NCI-H2081 (cell line): ENCODE measurements around the gene FGF12.

Source experiments
- DNase-seq, 2 experiments: peaks; one replicate each; lab custom pipeline; 2025; lab: John Stamatoyannopoulos, UW

FGF12 gene

GRCh38 chr3:192685801-192686200 lies 41.5 kb downstream of the FGF12 start:
- no peak for DNase-seq

DNA sequence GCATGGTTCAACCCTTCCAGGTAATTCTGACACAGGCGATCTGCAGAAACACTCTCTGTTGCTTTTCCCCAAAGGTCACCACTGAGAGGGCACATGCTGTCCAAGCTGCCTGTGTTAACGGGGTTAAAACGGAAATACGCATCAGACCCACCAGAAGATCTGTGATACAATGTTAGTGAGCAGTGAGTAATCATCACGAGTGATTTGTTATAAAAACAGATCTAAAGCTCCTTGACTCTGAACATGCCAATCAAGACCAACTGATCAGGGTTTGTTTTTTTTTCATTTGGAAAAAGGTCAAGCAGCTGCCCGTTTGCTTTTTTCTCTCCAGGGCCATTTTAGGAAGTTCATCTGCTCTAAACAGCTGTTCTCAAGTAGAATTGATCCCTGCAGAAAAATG lies 43.2 kb downstream of the FGF12 start:
- no peak for DNase-seq

GRCh38 chr3:192675958-192676649 lies 51.2 kb downstream of the FGF12 start:
- no peak for DNase-seq

GRCh38 chr3:192655628-192656027 lies 71.7 kb downstream of the FGF12 start:
- DNase-seq, result no peak

- no peak for DNase-seq
These were observed 72.3 kb downstream of the FGF12 start for GRCh38 chr3:192655040-192655439.

DNA sequence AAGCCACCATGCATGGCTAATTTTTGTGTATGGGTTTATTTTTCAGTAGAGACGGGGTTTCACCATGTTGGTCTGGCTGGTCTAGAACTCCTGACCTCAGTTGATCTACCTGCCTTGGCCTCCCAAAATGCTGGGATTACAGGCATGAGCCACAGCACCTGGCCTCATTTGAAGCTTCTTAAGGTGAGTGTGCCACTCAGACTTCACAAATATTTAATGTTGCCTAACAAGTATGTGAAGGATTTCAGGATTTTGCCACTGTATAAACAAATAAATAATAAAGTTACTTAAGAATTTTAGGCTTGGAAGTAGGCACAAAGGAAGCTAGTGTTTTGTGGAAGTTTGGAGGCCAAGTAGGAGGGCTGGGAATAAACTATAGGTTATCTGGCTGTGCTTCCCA lies 73.5 kb downstream of the FGF12 start:
- no peak for DNase-seq

GRCh38 chr3:192652727-192653126 lies 74.6 kb downstream of the FGF12 start:
- DNase-seq, result no peak

DNA sequence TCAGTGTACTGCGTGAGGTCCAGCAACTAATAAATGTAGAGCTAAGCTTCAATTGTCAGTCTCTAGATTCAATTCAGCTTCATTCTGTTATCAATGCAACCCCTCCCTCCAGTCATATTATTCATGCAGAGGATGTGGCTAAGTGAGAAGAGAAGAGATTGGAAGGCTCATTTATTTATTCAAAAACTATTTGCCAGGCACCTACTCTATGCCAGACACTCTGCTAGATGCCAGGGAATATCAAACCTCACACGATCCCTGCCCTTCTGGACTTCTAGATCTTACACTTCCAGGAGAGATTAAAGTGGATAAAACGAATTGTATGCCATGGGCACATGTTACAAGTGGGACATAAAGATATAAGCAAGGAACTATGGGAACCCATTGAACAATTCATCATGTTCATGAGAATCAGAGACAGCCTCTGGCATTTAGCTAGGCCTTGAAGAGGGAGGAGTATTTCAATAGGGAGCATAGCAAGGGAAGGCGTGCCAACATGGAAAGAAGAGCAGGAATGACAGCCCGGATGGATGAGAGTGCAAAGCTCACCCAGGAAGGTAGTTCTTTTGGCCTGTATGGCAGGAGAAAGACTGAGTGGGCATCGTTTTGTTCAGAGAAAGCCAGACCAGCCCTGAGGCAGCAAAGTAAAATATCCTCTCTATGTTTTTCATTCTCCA lies 75.4 kb downstream of the FGF12 start:
- no peak for DNase-seq

DNA sequence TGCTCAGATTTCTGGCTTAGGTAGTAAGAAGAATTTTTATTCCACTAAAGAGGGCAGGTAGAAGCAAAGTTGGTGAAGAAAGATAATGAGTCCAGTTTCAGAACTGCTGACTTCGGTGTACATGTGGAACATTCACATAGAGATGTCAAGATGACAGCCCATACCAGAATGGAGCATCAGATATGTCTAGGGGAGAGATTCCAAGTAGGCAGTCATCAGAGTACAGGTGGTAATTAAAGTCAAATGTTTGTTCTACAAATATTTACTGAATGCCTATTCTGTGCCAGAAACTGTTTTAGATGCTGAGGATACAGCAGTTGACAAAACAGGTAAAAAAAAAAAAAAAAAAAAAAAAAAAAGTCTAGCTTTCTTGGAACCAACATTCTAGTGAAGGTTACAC lies 81.9 kb downstream of the FGF12 start:
- DNase-seq, result peak in 1 of 2 experiments; percentile 21

GRCh38 chr3:192642651-192643050 lies 84.7 kb downstream of the FGF12 start:
- peak in 1 of 2 experiments; percentile 32 for DNase-seq

GRCh38 chr3:192641919-192642318 lies 85.4 kb downstream of the FGF12 start:
- DNase-seq, result no peak

DNA sequence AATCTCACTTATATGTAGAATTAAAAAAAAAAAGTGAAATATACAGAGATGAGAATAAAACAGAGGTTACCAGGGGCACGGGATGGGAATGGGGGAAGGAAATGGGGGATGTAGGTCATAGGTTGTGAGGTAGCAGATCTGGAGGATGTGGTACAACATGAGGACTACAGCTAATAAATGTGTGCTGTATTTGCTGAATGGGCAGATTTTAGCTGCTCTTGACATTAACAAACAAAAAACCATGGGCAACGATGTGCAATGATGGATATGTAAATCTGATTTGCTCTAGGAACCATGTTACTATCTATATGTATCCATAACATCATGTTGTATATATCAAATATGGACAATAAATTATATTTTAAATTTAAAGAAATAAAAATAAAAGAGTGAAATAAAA lies 87.4 kb downstream of the FGF12 start:
- DNase-seq, result no peak

GRCh38 chr3:192637803-192638202 lies 89.5 kb downstream of the FGF12 start:
- DNase-seq, result peak in 1 of 2 experiments; percentile 65

DNA sequence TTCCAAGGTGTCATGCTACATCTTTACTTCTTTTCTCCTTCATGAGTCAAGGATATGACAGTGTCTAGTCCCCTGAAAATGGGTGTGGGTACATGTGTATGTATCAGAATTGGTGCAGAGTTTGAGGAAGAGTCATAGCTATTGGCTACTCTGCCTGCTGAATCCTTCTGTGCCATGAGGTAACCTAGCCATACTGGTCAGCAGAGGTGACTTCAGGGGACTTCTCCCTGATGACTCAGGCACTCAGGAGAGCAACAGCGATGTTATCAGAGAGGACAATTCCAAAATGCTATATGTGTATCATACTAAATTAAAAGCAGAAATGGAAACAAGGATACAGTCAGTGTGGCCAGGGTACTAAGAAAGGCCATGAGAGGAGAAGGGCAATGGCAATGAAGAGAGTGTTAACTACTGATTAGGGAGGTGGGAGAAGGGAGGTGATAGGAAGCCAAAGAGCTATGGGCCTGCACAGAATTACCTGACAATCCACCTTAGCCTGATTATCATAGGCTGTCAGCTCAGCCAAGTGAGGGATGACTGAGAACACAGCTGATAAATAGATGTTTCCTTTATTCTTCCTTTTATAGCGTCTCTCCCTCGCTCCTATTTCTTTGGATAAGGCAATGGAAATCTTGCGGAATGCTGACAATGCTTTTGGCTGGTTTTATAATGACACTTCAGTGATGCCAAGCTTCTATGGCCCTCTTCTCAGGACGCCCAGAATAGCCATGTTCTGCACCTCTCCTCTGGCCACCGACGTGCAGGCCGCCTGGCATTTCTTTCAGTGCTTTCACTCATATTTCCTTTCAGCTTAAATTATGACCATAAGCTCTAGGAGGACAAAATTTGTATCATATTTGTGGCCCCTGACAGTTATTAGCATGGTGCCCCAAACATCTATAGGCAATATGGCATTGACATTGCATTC lies 90.6 kb downstream of the FGF12 start:
- no peak for DNase-seq

- DNase-seq, result no peak
These were observed 97.9 kb downstream of the FGF12 start for GRCh38 chr3:192629429-192629828.

DNA sequence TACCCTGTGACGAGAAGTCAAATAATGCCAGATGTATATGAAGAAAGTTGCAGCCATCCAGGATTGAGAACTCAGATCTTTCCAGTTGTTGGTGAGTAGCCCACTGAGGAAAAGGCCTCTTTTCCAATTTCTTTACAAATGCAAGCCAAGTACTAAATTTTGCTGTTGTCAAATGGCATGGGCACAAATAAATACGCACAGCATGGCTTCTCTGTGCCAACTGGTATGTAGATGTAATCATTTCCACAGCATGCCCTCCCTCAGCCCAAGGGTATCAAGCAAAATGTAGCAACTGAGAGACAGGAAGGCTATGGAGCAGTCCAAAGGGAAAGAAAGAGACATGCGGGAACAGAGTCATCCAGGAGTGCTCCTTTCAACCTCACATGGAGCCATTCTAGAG lies 105.4 kb downstream of the FGF12 start:
- DNase-seq, result no peak

- DNase-seq, result no peak
These were observed 107.1 kb downstream of the FGF12 start for GRCh38 chr3:192620275-192620674.

GRCh38 chr3:192611411-192611810 lies 115.9 kb downstream of the FGF12 start:
- no peak for DNase-seq

- DNase-seq, result no peak
These were observed 118.4 kb downstream of the FGF12 start for GRCh38 chr3:192608726-192609600.

GRCh38 chr3:192607798-192608197 lies 119.5 kb downstream of the FGF12 start:
- no peak for DNase-seq

GRCh38 chr3:192597913-192598312 lies 129.4 kb downstream of the FGF12 start:
- DNase-seq, result no peak

DNA sequence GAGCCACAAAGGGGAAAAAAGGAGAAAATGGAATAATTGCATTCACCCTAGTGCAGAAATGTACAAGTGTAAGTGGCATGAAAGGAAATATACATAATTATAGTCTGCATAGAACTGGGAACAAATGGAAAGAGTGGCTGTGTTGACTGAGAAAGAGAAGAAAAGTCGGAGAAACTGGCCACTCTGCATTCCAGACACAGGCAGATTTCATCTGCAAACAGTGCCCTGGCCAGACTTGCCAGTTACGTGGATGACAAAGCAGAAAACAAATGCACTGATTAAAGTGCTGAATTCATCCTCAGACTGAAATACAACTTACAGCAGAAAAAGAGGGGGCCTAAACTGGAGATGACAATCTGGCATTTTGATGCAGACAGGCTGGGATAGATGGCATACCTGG lies 129.8 kb downstream of the FGF12 start:
- no peak for DNase-seq
